PC-9 (cell line): ENCODE data around the gene KRTAP22-2. TPM values are rescaled to one million over a fixed set of nuclear protein-coding genes. Genes with fewer than 3 reads are reported as not detected.

Experiments used
- BruUV-seq: library from RNA; stranded (reverse); fragments of 400-500 nt; replicated peaks from 2 replicates; lab custom pipeline; 2021; lab: Mats Ljungman, UMichigan
- CTCF ChIA-PET: fragments of 300-600 bp; sonication (Branson Sonifier 250); formaldehyde crosslinking; loops from one replicate; lab custom pipeline; 2022; ENCODE audit warnings: antibody characterized with exemption; lab: Charles Lee
- POLR2A ChIA-PET: fragments of 300-600 bp; sonication (Branson Sonifier 250); formaldehyde crosslinking; loops from one replicate; lab custom pipeline; 2022; ENCODE audit warnings: antibody characterized with exemption; ENCODE audit not compliant: unreplicated experiment; lab: Charles Lee
- DNase-seq, 2 experiments: peaks; one replicate each; pipeline versions ENCODE4 v3.0.0 to v3.0.0-alpha.2; 2015 to 2022; ENCODE audit warnings: mixed read lengths in 1 of 2
- H2AFZ ChIP-seq: fragments of 200-600 bp; sonication (generic); 2 replicates; pipeline ENCODE4 v1.8.1; 2017; ENCODE audit warnings: antibody characterized with exemption
- H3F3A ChIP-seq: fragments of 200-600 bp; sonication (generic); 2 replicates; pipeline ENCODE4 v1.8.1; 2017; ENCODE audit warnings: antibody characterized with exemption, mild to moderate bottlenecking, low read depth; ENCODE audit not compliant: insufficient read depth
- H3K27ac ChIP-seq: fragments of 200-600 bp; sonication (generic); 2 replicates; pipeline ENCODE4 v1.6.1; 2016; ENCODE audit warnings: mixed run types
- H3K27me3 ChIP-seq: fragments of 200-600 bp; sonication (generic); 2 replicates; pipeline ENCODE4 v1.6.1; 2016; ENCODE audit warnings: low read depth, mixed run types; ENCODE audit not compliant: insufficient read depth
- H3K36me3 ChIP-seq: fragments of 200-600 bp; sonication (generic); 2 replicates; pipeline ENCODE4 v1.6.1; 2016; ENCODE audit warnings: low read depth, mixed run types
- H3K4me1 ChIP-seq: fragments of 200-600 bp; sonication (generic); replicated peaks from 2 replicates; pipeline ENCODE4 v1.6.1; 2016; ENCODE audit warnings: mixed run types; ENCODE audit not compliant: insufficient read depth
- H3K4me2 ChIP-seq: fragments of 200-600 bp; sonication (generic); 2 replicates; pipeline ENCODE4 v1.6.1; 2017; ENCODE audit warnings: mixed run types
- H3K4me3 ChIP-seq: fragments of 200-600 bp; sonication (generic); 2 replicates; pipeline ENCODE4 v1.6.1; 2016; ENCODE audit warnings: mixed run types
- H3K79me2 ChIP-seq: fragments of 200-600 bp; sonication (generic); 2 replicates; pipeline ENCODE4 v1.6.1; 2017; ENCODE audit warnings: low read depth, mixed run types
- H3K9me2 ChIP-seq: fragments of 200-600 bp; sonication (generic); 2 replicates; pipeline ENCODE4 v1.8.1; 2017; ENCODE audit warnings: mild to moderate bottlenecking; ENCODE audit not compliant: insufficient read depth
- H3K9me3 ChIP-seq: fragments of 200-600 bp; sonication (generic); 2 replicates; pipeline ENCODE4 v1.8.1; 2016; ENCODE audit warnings: low read depth; ENCODE audit not compliant: insufficient read depth
- H4K20me1 ChIP-seq: fragments of 200-600 bp; sonication (generic); 2 replicates; pipeline ENCODE4 v1.8.1; 2017; ENCODE audit not compliant: insufficient read depth
- EZH2 ChIP-seq: fragments of 200-600 bp; sonication (generic); IDR thresholded peaks from 2 replicates; pipeline ENCODE4 v1.8.0; 2017; ENCODE audit warnings: antibody characterized with exemption, low read depth
- intact Hi-C: fragments of 100-400 bp; cut with micrococcal nuclease; formaldehyde crosslinking; loops from one replicate; pipeline ENCODE4 v1.10.0; 2022; ENCODE audit not compliant: unreplicated experiment
- total RNA-seq: library from RNA; stranded (reverse); gene quantifications from 2 replicates; pipeline ENCODE4 v1.2.3, GENCODE V29; 2021
- TF ChIP-seq, protein P1 (sequence below): fragments of 200-600 bp; sonication (generic); conservative IDR thresholded peaks from 2 replicates; pipeline ENCODE4 v1.6.1; 2017; ENCODE audit warnings: mixed run types, antibody characterized with exemption, mild to moderate bottlenecking, moderate library complexity

The KRTAP22-2 gene
- total RNA-seq, 1 experiment from 2014 or later: not detected

DNA sequence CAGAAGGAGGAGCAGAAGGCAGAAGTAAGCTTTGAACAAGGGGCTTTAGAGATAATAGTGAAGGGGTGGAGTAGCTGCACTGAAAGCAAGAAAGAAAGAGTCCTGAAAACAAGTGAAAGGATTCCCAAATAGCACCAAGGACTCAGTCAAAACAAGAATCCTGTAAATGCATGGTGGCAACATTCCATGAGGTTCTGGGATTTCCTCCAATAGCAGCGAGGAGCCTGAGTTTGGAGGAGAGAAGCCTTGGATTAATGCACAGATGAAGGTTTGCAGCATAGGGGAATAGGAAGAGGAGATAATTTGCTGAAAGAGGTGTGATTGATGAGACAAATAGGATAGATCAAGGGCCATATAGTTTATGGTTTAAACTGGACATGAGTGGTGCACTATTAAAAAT lies 10.9 kb downstream of the KRTAP22-2 start:
- CTCF ChIA-PET: no interaction called here
- intact Hi-C loops: no loop called here
- no peaks in the 10 kb centered on the region for H3K9me2 ChIP-seq
- no peaks in the 10 kb centered on the region for H3K4me1 ChIP-seq
- no peak overlapping the region for H3K4me2 ChIP-seq
- no peaks in the 10 kb centered on the region for H3F3A ChIP-seq
- no peak for DNase-seq
- H3K27me3 ChIP-seq: no peaks in the 10 kb centered on the region
- H3K36me3 ChIP-seq: no peaks in the 10 kb centered on the region
- POLR2A ChIA-PET: no interaction called here
- no peaks in the 10 kb centered on the region for H4K20me1 ChIP-seq
- H3K79me2 ChIP-seq: no peaks in the 10 kb centered on the region
- no peak overlapping the region for H3K4me3 ChIP-seq
- H3K27ac ChIP-seq: no peak overlapping the region
- no peak for TF ChIP-seq EZH2
- TF ChIP-seq, protein P1, sequence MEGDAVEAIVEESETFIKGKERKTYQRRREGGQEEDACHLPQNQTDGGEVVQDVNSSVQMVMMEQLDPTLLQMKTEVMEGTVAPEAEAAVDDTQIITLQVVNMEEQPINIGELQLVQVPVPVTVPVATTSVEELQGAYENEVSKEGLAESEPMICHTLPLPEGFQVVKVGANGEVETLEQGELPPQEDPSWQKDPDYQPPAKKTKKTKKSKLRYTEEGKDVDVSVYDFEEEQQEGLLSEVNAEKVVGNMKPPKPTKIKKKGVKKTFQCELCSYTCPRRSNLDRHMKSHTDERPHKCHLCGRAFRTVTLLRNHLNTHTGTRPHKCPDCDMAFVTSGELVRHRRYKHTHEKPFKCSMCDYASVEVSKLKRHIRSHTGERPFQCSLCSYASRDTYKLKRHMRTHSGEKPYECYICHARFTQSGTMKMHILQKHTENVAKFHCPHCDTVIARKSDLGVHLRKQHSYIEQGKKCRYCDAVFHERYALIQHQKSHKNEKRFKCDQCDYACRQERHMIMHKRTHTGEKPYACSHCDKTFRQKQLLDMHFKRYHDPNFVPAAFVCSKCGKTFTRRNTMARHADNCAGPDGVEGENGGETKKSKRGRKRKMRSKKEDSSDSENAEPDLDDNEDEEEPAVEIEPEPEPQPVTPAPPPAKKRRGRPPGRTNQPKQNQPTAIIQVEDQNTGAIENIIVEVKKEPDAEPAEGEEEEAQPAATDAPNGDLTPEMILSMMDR: no peak
- no TSS peak for BruUV-seq
- no peaks in the 10 kb centered on the region for H3K9me3 ChIP-seq
- no peak overlapping the region for H2AFZ ChIP-seq

GRCh38 chr21:30577766-30578165 lies 12.4 kb downstream of the KRTAP22-2 start:
- no TSS peak for BruUV-seq

DNA sequence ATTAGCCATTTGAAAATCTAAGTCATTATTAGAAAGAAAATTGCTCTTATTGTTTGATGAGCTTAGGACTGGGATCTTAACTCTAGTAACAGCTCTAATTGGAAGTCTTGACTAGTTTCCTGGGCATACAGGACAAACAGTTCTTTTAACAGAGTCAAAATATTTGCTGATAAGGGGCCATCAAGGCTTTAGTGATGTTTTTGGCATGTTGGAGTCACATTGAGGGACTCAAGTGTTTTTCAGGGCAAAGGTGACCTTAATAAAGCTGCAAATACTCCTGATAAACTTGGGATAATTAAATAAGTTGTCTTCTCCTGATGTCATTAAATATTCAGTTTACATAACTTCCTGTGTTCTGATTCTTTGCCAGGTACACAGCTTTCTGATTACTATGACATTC lies 22.6 kb downstream of the KRTAP22-2 start:
- no peak overlapping the region for H3K4me3 ChIP-seq
- no peaks in the 10 kb centered on the region for H3K27me3 ChIP-seq
- no peak overlapping the region for H3K4me2 ChIP-seq
- H2AFZ ChIP-seq: no peak overlapping the region
- ChIA-PET POLR2A (no interaction called here), CTCF (no interaction called here)
- no peaks in the 10 kb centered on the region for H3K79me2 ChIP-seq
- no peaks in the 10 kb centered on the region for H4K20me1 ChIP-seq
- intact Hi-C loops: no loop called here
- BruUV-seq: no TSS peak
- H3K4me1 ChIP-seq: no peaks in the 10 kb centered on the region
- no peaks in the 10 kb centered on the region for H3K9me2 ChIP-seq
- H3K36me3 ChIP-seq: no peaks in the 10 kb centered on the region
- no peaks in the 10 kb centered on the region for H3F3A ChIP-seq
- no peak overlapping the region for H3K27ac ChIP-seq
- DNase-seq: no peak
- H3K9me3 ChIP-seq: no peaks in the 10 kb centered on the region
- TF ChIP-seq EZH2: no peak
- TF ChIP-seq, protein P1: no peak

More at GRCh38 chr21:30577766-30578165, 12.4 kb downstream of the KRTAP22-2 start:
- intact Hi-C loops: no loop called here
- Histone ChIP-seq H3K9me3 (no peaks in the 10 kb centered on the region), H3K4me3 (no peak overlapping the region), H3K4me2 (no peak overlapping the region), H2AFZ (no peak overlapping the region), H3K9me2 (no peaks in the 10 kb centered on the region), H3K27me3 (no peaks in the 10 kb centered on the region), H4K20me1 (no peaks in the 10 kb centered on the region), H3K79me2 (no peaks in the 10 kb centered on the region), H3K27ac (no peak overlapping the region), H3K36me3 (no peaks in the 10 kb centered on the region), H3F3A (no peaks in the 10 kb centered on the region), H3K4me1 (no peaks in the 10 kb centered on the region)
- no peak for TF ChIP-seq EZH2
- TF ChIP-seq, protein P1: no peak
- DNase-seq: no peak
- ChIA-PET CTCF (no interaction called here), POLR2A (no interaction called here)
